Esophagus muscularis mucosa (tissue), 4 donors: ENCODE measurements around the gene TREML4. TPM values are rescaled to one million over a fixed set of nuclear protein-coding genes. Genes with fewer than 3 reads are reported as not detected.

Experiments used
- DNase-seq: peaks from one replicate; pipeline ENCODE4 v3.0.0-alpha.2; 2017; ENCODE audit errors: extremely low spot score
- H3K27ac ChIP-seq, 4 donors: fragments of 200-600 bp; sonication (generic); replicated peaks in 1 of 4; 1 replicate in 3 of 4; 2 replicates in 1 of 4; pipeline ENCODE4 v1.5.1; 2016 to 2019; ENCODE audit warnings: mild to moderate bottlenecking in 1 of 4
- H3K27me3 ChIP-seq, 4 donors: fragments of 200-600 bp; sonication (generic); one replicate each; pipeline versions ENCODE4 v1.5.1 to v1.6.0; 2016 to 2019
- H3K36me3 ChIP-seq, 4 donors: fragments of 200-600 bp; sonication (generic); one replicate each; pipeline ENCODE4 v1.5.1; 2016 to 2019
- H3K4me1 ChIP-seq, 4 donors: fragments of 200-600 bp; sonication (generic); one replicate each; pipeline ENCODE4 v1.5.1; 2016 to 2019
- H3K4me3 ChIP-seq, 4 donors: fragments of 200-600 bp; sonication (generic); 1 replicate in 2 of 4; 2 replicates in 2 of 4; pipeline ENCODE4 v1.5.1; 2016 to 2019; ENCODE audit warnings: mild to moderate bottlenecking in 4 of 4, moderate library complexity in 1 of 4
- H3K9me3 ChIP-seq, 4 donors: fragments of 200-600 bp; sonication (generic); 1 replicate in 3 of 4; 2 replicates in 1 of 4; pipeline ENCODE4 v1.5.1; 2016 to 2019
- CTCF ChIP-seq, 3 experiments: fragments of 200-600 bp in 2 of 3; fragments of 450-650 bp in 1 of 3; sonication (generic) in 2 of 3; IDR thresholded peaks; one replicate each; pipeline ENCODE4 v1.5.1; 2017 to 2019; ENCODE audit warnings: antibody characterized with exemption in 3 of 3, mild to moderate bottlenecking in 2 of 3, moderate library complexity in 1 of 3
- EP300 ChIP-seq: sonication (generic); formaldehyde crosslinking; IDR thresholded peaks from one replicate; pipeline ENCODE4 v1.6.1; 2017; ENCODE audit warnings: antibody characterized with exemption
- POLR2A ChIP-seq: fragments of 450-650 bp; IDR thresholded peaks from one replicate; pipeline ENCODE4 v1.6.1; 2017; ENCODE audit warnings: antibody characterized with exemption, moderate library complexity, mild to moderate bottlenecking, low read depth
- POLR2AphosphoS5 ChIP-seq, 2 donors: sonication (generic); formaldehyde crosslinking; IDR thresholded peaks; one replicate each; pipeline ENCODE4 v1.6.1; 2017; ENCODE audit warnings: antibody characterized with exemption in 2 of 2
- WGBS: methylation state at CpG from one replicate; pipeline ENCODE4 v1.1.5; 2018; 5-methylcytosine and 5-hydroxymethylcytosine counted together
- intact Hi-C: fragments of 100-400 bp; cut with DNase I; formaldehyde crosslinking; loops from one replicate; pipeline ENCODE4 v1.15.1; 2023
- total RNA-seq, 4 donors: library from RNA; depleted of rRNA; stranded (reverse); fragments of >200 nt; gene quantifications; one replicate each; pipeline versions ENCODE4 v1.1.0 to v1.2.1, GENCODE V29; 2016

TREML4 gene
- total RNA-seq, 4 donors from 2014 or later = not detected

GRCh38 chr6:41255638-41256246, 27.6 kb downstream of the TREML4 start:
- WGBS = 80% methylated on average over 5 of the region's 5 CpGs
- TF ChIP-seq EP300 = no peak
- TF ChIP-seq CTCF (IDR thresholded peaks at IDR 0.05) = no peak
- TF ChIP-seq POLR2A = no peak
- TF ChIP-seq POLR2AphosphoS5 (IDR thresholded peaks at IDR 0.05) = no peak
- H3K36me3 ChIP-seq = no peaks in the 10 kb centered on the region
- no peak overlapping the region for H3K4me3 ChIP-seq
- peaks cover 0 to 14% (median 6%) of the 10 kb centered on the region in 4 donors for H3K9me3 ChIP-seq
- peaks cover 0 to 10% (median 0%) of the 10 kb centered on the region in 4 donors for H3K4me1 ChIP-seq
- peaks cover 0 to 3% (median 0%) of the 10 kb centered on the region in 4 donors for H3K27me3 ChIP-seq
- DNase-seq = peak; percentile 81
- intact Hi-C loops = no loop called here
- no peak overlapping the region for H3K27ac ChIP-seq

- H3K9me3 ChIP-seq = peaks cover 0 to 18% (median 8%) of the 10 kb centered on the region in 4 donors
- no peak for TF ChIP-seq POLR2A
- TF ChIP-seq POLR2AphosphoS5 (IDR thresholded peaks at IDR 0.05) = no peak
- TF ChIP-seq EP300 = no peak
- no peak for TF ChIP-seq CTCF (IDR thresholded peaks at IDR 0.05)
- no peaks in the 10 kb centered on the region for H3K27me3 ChIP-seq
- DNase-seq = peak; percentile 39
- intact Hi-C loops = no loop called here
- no peak overlapping the region for H3K27ac ChIP-seq
- H3K4me3 ChIP-seq = no peak overlapping the region
- H3K36me3 ChIP-seq = no peaks in the 10 kb centered on the region
- H3K4me1 ChIP-seq = peaks cover 0 to 10% (median 0%) of the 10 kb centered on the region in 4 donors
- 100% methylated on average over 1 of the region's 1 CpG for WGBS
Observed at GRCh38 chr6:41256383-41256782, 28.2 kb downstream of the TREML4 start.

- DNase-seq = peak; percentile 91
- Histone ChIP-seq H3K36me3 (no peaks in the 10 kb centered on the region), H3K27me3 (no peaks in the 10 kb centered on the region), H3K9me3 (peaks cover 0 to 29% (median 8%) of the 10 kb centered on the region in 4 donors), H3K4me3 (no peak overlapping the region), H3K27ac (no peak overlapping the region), H3K4me1 (peaks cover 0 to 10% (median 0%) of the 10 kb centered on the region in 4 donors)
- intact Hi-C loops = no loop called here
- TF ChIP-seq CTCF (IDR thresholded peaks at IDR 0.05) (no peak), POLR2AphosphoS5 (IDR thresholded peaks at IDR 0.05) (no peak), EP300 (no peak), POLR2A (no peak)
- WGBS = 32% methylated on average over 2 of the region's 2 CpGs
Observed at GRCh38 chr6:41257369-41258195, 29.4 kb downstream of the TREML4 start.

- intact Hi-C loops = no loop called here
- WGBS = no CpG with 5 or more reads among the region's 1 CpG
Observed at GRCh38 chr6:41258196-41258493, 30.0 kb downstream of the TREML4 start.

More at GRCh38 chr6:41258196-41258493, 30.0 kb downstream of the TREML4 start:
- Histone ChIP-seq H3K4me3 (no peak overlapping the region), H3K27ac (no peak overlapping the region), H3K27me3 (no peaks in the 10 kb centered on the region), H3K9me3 (peaks cover 0 to 33% (median 9%) of the 10 kb centered on the region in 4 donors), H3K4me1 (peaks cover 0 to 10% (median 0%) of the 10 kb centered on the region in 4 donors), H3K36me3 (no peaks in the 10 kb centered on the region)
- TF ChIP-seq POLR2A = no peak
- TF ChIP-seq CTCF (IDR thresholded peaks at IDR 0.05) = no peak
- no peak for TF ChIP-seq EP300
- TF ChIP-seq POLR2AphosphoS5 (IDR thresholded peaks at IDR 0.05) = no peak
- DNase-seq = peak; percentile 50
